Activated CD4-positive, alpha-beta T cell treated with anti-CD3 and anti-CD28 coated beads, Interleukin-2, amount 50 U/mL, for 4 hours (primary cell): ENCODE measurements around the gene ECPAS.
"Not testable (repeated sequence)": the region's sequence is repeated elsewhere in the genome, so short reads cannot be mapped to it uniquely, and the experiment has no call there.

Source experiments
- DNase-seq, 2 experiments: peaks; one replicate each; pipeline ENCODE4 v3.0.0-alpha.2; 2020

ECPAS gene

DNA sequence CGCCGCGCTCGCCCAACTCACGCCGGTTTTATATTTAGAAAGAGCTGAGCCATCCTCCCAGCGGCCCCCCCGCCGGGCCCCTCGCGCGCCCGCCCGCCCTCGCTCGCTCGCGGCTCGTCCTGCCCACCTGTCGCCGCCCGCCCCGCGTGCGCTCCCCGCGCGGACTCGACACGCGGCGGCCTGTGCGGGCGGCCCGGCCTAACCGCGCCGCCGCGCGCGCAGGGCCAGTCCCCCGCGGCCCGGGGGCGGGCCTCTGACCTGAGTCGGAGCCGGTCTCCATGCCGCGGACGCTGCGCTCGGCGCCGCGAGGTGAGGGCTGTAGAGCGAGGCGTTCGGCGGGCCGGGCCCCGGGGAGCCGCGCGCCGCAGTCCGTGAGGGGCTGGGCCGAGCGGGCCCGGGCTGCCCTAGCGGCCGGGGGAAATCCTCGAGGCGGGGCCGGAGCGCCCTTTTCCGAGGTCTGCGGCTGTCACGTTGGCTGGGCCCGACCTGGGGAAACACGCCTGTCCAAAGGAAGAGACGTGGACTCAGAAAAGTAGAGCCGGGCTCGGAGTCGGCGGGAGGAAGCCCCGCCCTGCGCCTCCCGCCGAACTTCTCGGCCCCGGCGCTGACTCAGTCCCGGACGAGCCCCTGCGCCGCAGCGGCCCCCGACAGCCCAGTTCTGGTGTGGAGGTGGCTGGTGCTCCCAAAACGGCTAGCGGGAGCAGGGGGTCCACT is at the start of gene ECPAS:
ECPAS (minus strand) TSS at position 526 of the 714 bp plus-strand sequence. CDS start 11,465 bp downstream, outside the sequence.
- DNase-seq, result peak; percentile 49 to 60

DNA sequence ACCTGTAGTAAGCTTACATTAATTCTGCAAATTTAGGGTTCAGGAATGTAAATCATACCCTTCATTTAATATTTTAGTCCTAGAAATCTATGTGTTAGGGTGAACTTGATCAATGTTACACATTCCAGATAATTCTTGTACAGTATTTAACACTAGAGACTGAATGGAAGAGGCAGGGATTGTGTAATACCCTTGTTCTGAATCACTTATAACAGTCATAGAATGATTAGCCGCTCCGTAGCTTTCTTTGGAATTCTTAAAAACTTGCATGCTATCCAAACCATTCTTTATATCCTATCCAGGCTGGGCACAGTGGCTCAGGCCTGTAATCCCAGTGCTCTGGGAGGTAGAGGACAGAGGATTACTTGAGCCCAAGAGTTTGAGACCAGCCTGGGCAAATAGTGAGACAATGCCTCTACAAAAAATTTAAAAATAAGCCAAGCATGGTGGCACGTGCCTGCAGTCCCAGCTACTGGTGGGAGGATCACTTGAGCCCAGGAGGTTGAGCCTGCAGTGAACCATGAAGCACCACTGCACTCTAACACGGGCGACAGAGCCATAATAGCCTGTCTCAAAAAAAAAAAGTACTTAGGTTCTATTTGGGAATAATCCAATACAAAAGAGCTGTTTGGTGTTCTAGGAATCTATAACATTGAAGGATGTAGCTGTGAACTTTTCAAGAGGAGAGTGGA is 49.1 kb upstream of the ECPAS start:
- no peak for DNase-seq

DNA sequence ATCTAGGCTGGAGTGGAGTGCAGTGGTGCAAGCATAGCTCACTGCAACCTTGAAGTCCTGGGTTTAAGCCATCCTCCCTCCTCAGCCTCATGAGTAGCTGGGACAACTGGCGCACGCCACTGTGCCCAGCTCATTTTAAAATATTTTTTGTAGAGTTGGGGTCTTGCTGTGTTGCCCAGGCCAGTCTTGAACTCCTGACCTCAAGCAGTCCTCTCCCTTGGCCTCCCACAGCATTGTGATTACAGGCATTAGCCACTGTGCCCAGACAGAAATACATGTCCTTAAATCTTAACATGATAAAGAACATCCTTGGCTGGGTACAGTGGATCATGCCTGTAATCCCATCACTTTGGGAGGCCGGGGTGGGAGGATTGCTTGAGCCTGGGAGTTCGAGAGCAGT is 47.5 kb upstream of the ECPAS start:
- DNase-seq, result no peak

DNA sequence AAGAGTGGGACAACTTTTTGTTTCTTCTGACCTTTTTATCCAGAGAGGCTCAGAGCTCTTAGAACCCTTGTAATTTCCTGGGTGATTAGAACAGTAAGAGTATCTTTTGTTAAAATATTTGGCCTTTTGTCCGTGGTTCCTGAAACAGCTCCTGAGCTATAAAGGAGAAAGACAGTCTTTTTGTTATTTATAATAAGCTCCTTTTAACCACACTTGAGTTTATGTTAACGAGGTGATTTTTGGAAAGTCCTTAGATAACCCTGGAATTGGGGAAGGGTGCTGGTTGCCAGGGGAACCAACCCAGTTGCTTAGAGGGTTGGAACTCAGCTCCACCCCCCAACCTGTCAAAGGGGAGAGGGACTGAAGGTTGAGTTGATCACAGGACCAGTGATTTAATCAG is 45.6 kb upstream of the ECPAS start:
- no peak for DNase-seq

GRCh38 chr9:111527347-111527746 is 43.2 kb upstream of the ECPAS start:
- DNase-seq, result no peak

- peak; percentile 72 to 73 for DNase-seq
Measured at GRCh38 chr9:111525056-111525977, 41.1 kb upstream of the ECPAS start, which contains the start of gene ZNF483. ZNF483 (plus strand) TSS chr9:111525179; CDS start chr9:111527396, 2,217 bp downstream.

DNA sequence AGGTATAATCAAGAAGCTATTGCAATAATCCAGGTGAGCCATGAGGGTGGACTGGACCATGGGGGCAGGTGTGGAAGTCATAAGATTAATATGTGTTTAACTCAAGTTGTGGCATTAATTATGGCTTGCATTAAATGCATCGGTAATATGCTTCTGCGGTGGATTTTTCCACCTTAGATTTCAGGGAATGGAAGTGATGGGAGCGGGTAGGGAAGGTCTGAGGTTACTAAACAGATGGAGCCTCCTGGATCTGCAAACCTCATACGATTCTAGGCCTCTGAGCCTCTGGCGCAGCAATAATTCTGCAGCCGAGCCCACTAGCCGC is 40.5 kb upstream of the ECPAS start:
- no peak for DNase-seq

GRCh38 chr9:111516061-111516465 is 31.9 kb upstream of the ECPAS start:
- no peak for DNase-seq

DNA sequence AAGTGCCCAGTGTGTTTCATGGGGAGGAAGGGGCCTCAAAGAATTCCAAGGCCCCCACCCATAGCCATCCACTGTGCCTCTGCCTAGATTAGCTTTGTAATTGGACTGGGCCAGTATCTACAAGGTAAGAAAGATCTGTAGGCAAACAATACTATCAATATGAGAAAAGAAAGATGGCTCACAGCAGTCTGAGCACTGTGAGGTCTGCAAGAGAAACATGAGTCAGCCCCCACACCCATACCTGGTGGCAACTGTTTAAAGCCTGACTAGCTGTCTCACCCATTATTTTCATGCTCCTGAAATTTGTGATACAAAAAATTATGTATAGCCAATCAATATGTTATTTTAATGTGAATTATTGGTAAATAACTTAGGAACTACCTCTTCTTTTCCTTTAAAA is 30.8 kb upstream of the ECPAS start:
- no peak for DNase-seq

GRCh38 chr9:111511581-111511980 is 27.4 kb upstream of the ECPAS start:
- DNase-seq, result not testable (repeated sequence)

DNA sequence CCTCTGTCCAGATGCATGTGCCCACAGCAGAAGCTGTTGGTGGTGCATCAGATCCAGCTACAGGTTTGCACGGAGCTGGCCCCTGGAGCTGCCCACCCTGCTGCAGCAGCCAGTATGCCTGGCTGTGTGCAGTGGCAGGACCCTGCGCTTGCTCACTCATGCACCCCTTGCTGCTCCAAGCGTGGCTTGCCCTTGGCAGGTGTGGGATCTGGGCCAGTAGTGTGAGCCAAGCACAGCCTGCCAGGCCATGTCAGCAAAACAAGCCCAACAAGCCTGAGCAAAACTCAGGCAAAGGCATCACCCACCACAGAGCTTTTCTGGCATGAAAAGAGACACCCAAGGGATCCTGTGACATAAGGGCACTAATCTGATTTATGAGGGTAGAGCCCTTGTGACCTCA is 18.3 kb upstream of the ECPAS start:
- no peak for DNase-seq

DNA sequence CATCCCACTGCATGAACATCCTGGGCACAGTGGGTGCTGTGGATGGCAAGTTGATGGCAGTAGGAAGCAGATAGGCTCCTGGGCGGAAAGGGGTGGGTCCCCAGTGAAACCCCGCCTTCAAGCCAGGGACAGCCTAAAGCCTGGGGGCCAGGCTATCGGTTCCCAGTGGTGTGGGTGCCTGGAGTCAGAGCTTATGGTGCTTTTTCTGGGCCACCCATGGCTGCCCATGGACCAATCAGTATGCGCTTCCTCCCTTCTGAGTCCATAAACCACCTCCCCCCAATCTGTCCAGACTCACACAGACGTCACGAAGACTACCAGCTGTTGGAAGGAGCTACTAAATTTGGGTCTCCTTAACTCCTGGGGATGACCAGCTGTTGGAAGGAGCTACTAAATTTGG is 17.5 kb upstream of the ECPAS start:
- DNase-seq, result no peak

DNA sequence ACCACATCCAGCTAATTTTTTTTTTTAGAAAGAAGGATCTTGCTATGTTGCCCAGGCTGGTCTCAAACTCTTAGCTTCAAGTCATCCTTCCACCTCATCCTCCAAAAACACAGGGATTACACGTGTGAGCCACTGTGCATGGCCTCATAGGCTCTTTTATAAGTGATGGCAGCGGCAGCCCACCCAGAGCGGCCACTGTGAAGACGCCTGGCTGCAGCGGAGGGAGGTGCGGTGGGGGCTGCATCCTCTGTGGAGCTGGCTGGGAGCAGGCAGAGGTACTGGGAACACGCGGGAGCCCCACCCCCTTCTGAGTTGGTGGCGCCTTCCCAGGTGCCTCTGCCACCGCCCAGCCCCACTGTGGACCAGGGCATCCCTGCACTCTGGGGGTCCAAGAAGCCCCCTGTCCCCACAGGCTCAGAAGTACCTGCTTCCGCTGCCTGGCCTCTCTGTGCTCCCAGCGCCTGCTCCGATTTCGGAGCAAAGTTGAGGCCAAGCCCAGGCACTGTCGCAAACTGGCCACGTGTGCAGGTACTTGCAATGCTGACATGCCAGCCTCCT is 16.9 kb upstream of the ECPAS start:
- DNase-seq, result no peak

- DNase-seq, result not testable (repeated sequence)
Measured at GRCh38 chr9:111497196-111497595, 13.0 kb upstream of the ECPAS start.

- DNase-seq, result no peak
Measured at GRCh38 chr9:111484572-111484894, 350 bp upstream of the ECPAS start.

DNA sequence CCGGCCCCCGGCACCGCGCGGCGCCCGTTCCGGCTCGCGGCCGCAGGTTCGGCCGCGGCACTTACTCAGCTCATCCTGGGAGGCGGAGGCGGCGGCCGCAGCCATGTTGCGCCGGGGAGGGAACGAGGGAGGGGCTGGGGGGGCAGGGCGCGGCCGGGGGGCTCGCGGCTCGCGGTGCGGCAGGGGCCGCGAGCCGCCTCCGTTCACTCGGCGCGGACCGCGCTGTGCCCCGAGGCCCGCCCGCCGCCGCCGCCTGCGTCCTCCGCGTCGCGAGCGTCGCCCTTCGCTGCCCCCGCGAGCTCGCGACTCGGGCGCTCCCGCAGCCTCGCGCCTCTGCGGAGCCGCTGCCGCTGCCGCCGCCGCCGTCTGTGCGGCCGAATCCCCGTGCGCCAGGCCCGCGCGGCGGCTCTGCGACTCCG is 735 bp downstream of the ECPAS start:
- DNase-seq, result peak; percentile 39 to 44

DNA sequence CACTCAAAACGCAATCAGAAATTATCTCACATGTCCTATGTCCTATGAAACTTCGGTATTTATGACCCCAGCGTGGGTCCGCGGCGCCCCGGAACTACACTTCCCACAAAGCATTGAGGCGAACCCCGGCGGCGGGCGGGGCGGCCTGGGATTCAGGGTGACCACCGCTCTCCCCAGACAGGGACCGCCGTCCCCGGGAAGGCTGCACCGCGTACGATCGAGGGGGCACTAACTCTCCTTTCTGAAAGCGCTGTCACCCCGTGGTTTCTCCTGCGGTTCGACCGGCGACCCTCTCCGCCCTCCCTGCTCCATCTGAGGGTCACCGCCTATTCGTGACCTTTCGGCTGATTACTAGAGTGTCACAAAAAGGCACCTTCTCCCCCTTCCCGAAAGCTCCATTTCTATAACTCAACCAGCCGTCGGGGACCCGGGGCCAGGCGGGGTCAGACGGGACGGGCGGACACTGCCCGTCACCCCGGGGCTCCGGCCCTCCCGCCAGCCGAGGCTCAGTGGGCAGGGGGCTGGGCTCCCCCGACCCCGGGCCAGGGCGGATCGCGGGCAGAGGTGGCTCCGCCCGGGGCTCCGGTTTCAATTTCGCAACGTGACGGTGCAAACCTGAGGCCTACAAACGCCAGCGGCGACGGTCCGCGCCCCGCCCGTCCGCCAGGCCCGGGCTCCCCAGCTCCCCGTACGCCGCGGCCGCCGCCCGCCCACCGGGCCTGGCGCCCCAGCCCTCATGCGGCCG is 1.3 kb downstream of the ECPAS start:
- peak; percentile 42 to 48 for DNase-seq

DNA sequence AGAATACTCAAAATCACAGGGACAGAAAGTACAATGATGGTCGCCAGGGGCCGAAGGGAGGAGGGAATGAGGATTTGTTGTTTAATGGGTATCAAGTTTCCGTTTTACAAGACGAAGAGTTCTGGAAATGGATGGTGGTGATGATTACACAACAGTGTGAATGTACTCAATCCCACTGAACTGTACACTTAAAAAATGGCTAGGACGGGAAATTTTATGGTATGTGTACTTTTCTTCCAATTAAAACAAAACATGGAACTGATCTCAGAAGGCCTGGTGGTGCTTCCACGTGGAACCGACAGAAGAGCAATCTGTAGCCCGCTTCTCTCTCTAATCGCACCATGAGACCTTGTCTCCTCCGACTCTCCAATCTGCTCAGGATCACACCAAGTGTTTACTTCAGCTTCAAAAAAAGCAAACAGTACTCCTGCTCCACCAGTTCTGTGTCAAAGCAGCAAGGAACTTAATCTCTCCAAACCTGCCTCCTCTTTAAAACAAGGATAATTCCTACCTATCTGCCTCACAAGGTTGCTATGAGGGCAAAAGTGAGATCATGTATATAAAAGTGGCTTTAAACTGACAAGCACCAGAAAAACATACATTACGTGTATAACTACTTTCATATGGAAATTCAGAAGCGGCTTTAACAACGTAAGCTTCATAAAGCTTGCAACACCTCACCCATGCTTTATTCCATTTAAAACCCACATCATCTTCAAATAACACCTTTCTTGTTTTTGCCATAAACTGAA is 2.1 kb downstream of the ECPAS start:
- no peak for DNase-seq

DNA sequence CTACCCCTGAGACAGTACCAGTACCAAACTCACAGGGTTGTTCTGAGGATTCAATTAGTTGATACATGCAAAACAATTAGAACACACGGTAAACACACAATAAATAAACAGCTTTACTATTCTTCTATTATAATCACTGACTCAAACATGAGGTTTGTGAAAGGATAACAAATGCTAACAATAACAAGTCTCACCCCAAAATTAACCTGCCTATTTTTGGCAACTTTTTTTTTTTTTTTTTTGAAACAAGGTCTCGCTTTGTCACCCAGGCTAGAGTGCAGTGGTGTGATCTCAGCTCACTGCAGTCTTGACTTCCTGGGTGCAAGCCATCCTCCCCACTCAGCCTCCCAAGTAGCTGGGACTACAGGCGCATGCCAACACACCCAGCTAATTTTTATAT is 6.5 kb downstream of the ECPAS start:
- DNase-seq, result no peak

DNA sequence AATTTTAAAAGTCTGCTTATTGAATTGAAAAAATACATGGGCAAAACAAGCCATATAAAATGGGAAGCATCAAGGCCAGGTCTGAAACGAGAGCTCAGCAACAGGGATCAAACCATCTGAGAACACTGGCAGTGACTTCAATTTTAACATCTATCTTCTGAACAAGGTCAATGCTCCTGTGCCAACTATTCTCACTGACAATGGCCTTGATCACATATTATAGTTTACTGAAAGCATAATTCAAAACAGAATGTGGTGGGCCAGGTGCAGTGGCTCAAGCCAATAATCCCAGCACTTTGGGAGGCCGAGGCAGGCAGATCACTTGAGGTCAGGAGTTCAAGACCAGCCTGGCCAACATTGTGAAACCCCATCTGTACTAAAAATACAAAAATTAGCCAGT is 9.0 kb downstream of the ECPAS start:
- DNase-seq, result no peak

- no peak for DNase-seq
Measured at GRCh38 chr9:111474385-111474784, 9.8 kb downstream of the ECPAS start.
